Caco-2 (cell line): Measurements from ENCODE around the gene MACROD2. TPM values are rescaled to one million over a fixed set of nuclear protein-coding genes. Genes with fewer than 3 reads are reported as not detected.

Experiments used
- BruUV-seq: library from RNA; stranded (reverse); fragments of 400-500 nt; replicated peaks from 2 replicates; lab custom pipeline; 2021; lab: Mats Ljungman, UMichigan
- CTCF ChIA-PET: fragments of 300-600 bp; sonication (Branson Sonifier 250); formaldehyde crosslinking; loops from one replicate; lab custom pipeline; 2022; ENCODE audit warnings: antibody characterized with exemption; lab: Charles Lee
- POLR2A ChIA-PET: fragments of 300-600 bp; sonication (Branson Sonifier 250); formaldehyde crosslinking; loops from one replicate; lab custom pipeline; 2022; ENCODE audit warnings: antibody characterized with exemption; lab: Charles Lee
- DNase-seq, 2 experiments: peaks; one replicate each; pipeline versions ENCODE4 v3.0.0 to v3.0.0-alpha.2; 2020 to 2022
- H3K27me3 ChIP-seq: replicated peaks from 2 replicates; pipeline ENCODE4 v1.6.0; 2011; ENCODE audit warnings: low read length; ENCODE audit not compliant: control insufficient read depth, insufficient read depth
- H3K36me3 ChIP-seq: 2 replicates; pipeline ENCODE4 v1.5.1; 2011; ENCODE audit warnings: low read length; ENCODE audit not compliant: control insufficient read depth, insufficient read depth
- H3K4me1 ChIP-seq: fragments of 250-450 bp; sonication (Bioruptor Pico); 2 replicates; pipeline ENCODE4 v1.5.1; 2020; ENCODE audit warnings: mild to moderate bottlenecking
- H3K4me3 ChIP-seq: 2 replicates; pipeline ENCODE4 v1.5.1; 2011; ENCODE audit warnings: low read depth, mild to moderate bottlenecking, control low read depth, low read length
- H3K9me3 ChIP-seq: fragments of 250-450 bp; sonication (Bioruptor Pico); 2 replicates; pipeline ENCODE4 v1.5.1; 2020; ENCODE audit warnings: mild to moderate bottlenecking, moderate library complexity
- H3K27ac Mint-ChIP-seq: one replicate; pipeline ENCODE4 v1.8.0; 2022; ENCODE audit warnings: mixed read lengths; ENCODE audit not compliant: unreplicated experiment
- H3K27me3 Mint-ChIP-seq: one replicate; pipeline ENCODE4 v1.8.0; 2022; ENCODE audit warnings: mixed read lengths; ENCODE audit not compliant: insufficient read depth, unreplicated experiment
- H3K36me3 Mint-ChIP-seq: one replicate; pipeline ENCODE4 v1.8.0; 2022; ENCODE audit warnings: mild to moderate bottlenecking, mixed read lengths; ENCODE audit not compliant: insufficient read depth, unreplicated experiment
- H3K4me1 Mint-ChIP-seq: one replicate; pipeline ENCODE4 v1.8.0; 2022; ENCODE audit warnings: low read depth, mixed read lengths; ENCODE audit not compliant: unreplicated experiment
- H3K4me3 Mint-ChIP-seq: one replicate; pipeline ENCODE4 v1.8.0; 2022; ENCODE audit warnings: mild to moderate bottlenecking, moderate library complexity, mixed read lengths; ENCODE audit not compliant: unreplicated experiment
- H3K9me3 Mint-ChIP-seq: one replicate; pipeline ENCODE4 v1.8.0; 2022; ENCODE audit warnings: mixed read lengths; ENCODE audit not compliant: unreplicated experiment
- intact Hi-C: fragments of 100-400 bp; cut with micrococcal nuclease; formaldehyde crosslinking; loops from one replicate; pipeline ENCODE4 v1.10.0; 2022; ENCODE audit not compliant: unreplicated experiment
- total RNA-seq: library from RNA; stranded (reverse); gene quantifications from 2 replicates; pipeline ENCODE4 v1.2.3, GENCODE V29; 2022
- TF ChIP-seq, protein P1 (sequence below), 2 experiments: fragments of 200-600 bp in 1 of 2; IDR thresholded peaks; 1 replicate in 1 of 2; 2 replicates in 1 of 2; pipeline versions ENCODE4 v1.5.1 to v1.8.0; 2011 to 2022; ENCODE audit warnings: antibody characterized with exemption in 1 of 2, control low read depth in 1 of 2, inconsistent platforms in 1 of 2, low read depth in 1 of 2, low read length in 1 of 2, mild to moderate bottlenecking in 1 of 2, moderate library complexity in 1 of 2; ENCODE audit not compliant: insufficient read depth in 1 of 2, severe bottlenecking in 1 of 2, unreplicated experiment in 1 of 2

Gene MACROD2
- total RNA-seq, 1 experiment from 2014 or later, result 6.4 TPM

DNA sequence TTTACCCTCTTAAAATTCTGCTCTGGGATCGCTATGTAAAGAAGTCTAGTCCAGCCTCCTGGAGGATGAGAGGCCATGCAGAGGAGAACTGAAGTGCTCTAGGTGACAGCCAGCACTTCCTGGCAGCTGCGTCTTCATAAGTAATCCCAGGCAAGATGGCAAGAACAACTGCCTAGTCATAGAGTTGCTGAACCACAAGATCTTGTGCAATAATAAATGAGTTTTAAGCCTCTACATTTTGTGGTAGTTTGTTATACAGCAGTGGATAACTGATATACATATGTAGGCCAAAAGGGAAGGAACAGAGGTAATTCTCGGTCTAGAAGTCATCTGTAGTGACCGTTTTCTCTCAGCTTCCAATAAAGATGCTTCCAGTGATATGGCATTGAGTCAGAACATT is 445.9 kb downstream of the MACROD2 start:
- POLR2A ChIA-PET, result no interaction called here
- TF ChIP-seq, protein P1, sequence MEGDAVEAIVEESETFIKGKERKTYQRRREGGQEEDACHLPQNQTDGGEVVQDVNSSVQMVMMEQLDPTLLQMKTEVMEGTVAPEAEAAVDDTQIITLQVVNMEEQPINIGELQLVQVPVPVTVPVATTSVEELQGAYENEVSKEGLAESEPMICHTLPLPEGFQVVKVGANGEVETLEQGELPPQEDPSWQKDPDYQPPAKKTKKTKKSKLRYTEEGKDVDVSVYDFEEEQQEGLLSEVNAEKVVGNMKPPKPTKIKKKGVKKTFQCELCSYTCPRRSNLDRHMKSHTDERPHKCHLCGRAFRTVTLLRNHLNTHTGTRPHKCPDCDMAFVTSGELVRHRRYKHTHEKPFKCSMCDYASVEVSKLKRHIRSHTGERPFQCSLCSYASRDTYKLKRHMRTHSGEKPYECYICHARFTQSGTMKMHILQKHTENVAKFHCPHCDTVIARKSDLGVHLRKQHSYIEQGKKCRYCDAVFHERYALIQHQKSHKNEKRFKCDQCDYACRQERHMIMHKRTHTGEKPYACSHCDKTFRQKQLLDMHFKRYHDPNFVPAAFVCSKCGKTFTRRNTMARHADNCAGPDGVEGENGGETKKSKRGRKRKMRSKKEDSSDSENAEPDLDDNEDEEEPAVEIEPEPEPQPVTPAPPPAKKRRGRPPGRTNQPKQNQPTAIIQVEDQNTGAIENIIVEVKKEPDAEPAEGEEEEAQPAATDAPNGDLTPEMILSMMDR (IDR thresholded peaks at IDR 0.05; ENCODE audit: insufficient read depth in 1 of 2, low read depth in 1 of 2, low read length in 1 of 2, severe bottlenecking in 1 of 2, unreplicated experiment in 1 of 2), result no peak
- intact Hi-C loops, result no loop called here
- Histone ChIP-seq H3K4me1 (no peaks in the 10 kb centered on the region), H3K36me3 (no peaks in the 10 kb centered on the region), H3K9me3 (peaks cover 5% of the 10 kb centered on the region), H3K27me3 (no peaks in the 10 kb centered on the region), H3K4me3 (no peak overlapping the region)
- DNase-seq, result no peak
- BruUV-seq, result no TSS peak
- Mint-ChIP-seq H3K4me3 (no peak overlapping the region), H3K4me1 (no peaks in the 10 kb centered on the region), H3K27ac (no peak overlapping the region), H3K27me3 (no peaks in the 10 kb centered on the region), H3K36me3 (no peaks in the 10 kb centered on the region), H3K9me3 (peaks cover 18% of the 10 kb centered on the region)
- CTCF ChIA-PET, result no interaction called here

DNA sequence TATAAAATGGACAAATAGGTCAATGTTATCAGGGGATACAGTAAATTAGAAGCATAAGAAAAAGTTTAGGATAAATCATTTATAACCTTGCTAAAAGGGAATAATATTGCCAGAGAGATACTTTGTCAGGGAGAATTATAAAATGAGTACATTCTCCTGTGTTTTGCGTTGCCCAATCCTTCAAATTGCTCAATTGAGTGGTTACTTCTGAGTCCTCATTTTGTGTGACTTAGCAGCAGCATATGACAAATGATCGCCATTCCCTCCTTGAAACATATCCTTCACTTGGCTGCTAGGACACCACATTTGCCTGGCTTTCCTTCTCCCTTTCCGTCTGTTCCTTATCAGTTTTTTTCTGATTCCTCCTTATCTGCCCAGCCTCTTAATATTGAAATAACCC is 448.8 kb downstream of the MACROD2 start:
- ChIA-PET CTCF (no interaction called here), POLR2A (no interaction called here)
- Histone ChIP-seq H3K9me3 (no peaks in the 10 kb centered on the region; the same call in 1 of the 2 replicates), H3K36me3 (no peaks in the 10 kb centered on the region), H3K4me3 (no peak overlapping the region), H3K4me1 (no peaks in the 10 kb centered on the region), H3K27me3 (no peaks in the 10 kb centered on the region)
- TF ChIP-seq, protein P1 (IDR thresholded peaks at IDR 0.05; ENCODE audit: insufficient read depth in 1 of 2, low read depth in 1 of 2, low read length in 1 of 2, severe bottlenecking in 1 of 2, unreplicated experiment in 1 of 2), result no peak
- no TSS peak for BruUV-seq
- intact Hi-C loops, result no loop called here
- Mint-ChIP-seq H3K9me3 (peaks cover 3% of the 10 kb centered on the region), H3K27ac (no peak overlapping the region), H3K36me3 (no peaks in the 10 kb centered on the region), H3K4me3 (no peak overlapping the region), H3K27me3 (no peaks in the 10 kb centered on the region), H3K4me1 (no peaks in the 10 kb centered on the region)
- DNase-seq, result no peak

GRCh38 chr20:14445310-14445709 is 450.0 kb downstream of the MACROD2 start:
- no peaks in the 10 kb centered on the region for H3K27me3 ChIP-seq
- Mint-ChIP-seq H3K4me1 (peaks cover 10% of the 10 kb centered on the region), H3K36me3 (no peaks in the 10 kb centered on the region), H3K9me3 (peaks cover 6% of the 10 kb centered on the region), H3K27ac (no peak overlapping the region), H3K27me3 (no peaks in the 10 kb centered on the region), H3K4me3 (no peak overlapping the region)
- CTCF ChIA-PET, result no interaction called here
- DNase-seq, result no peak
- no TSS peak for BruUV-seq
- H3K9me3 ChIP-seq, result no peaks in the 10 kb centered on the region
- intact Hi-C loops, result no loop called here
- no peak overlapping the region for H3K4me3 ChIP-seq
- TF ChIP-seq, protein P1 (IDR thresholded peaks at IDR 0.05; ENCODE audit: insufficient read depth in 1 of 2, low read depth in 1 of 2, low read length in 1 of 2, severe bottlenecking in 1 of 2, unreplicated experiment in 1 of 2), result no peak
- no peaks in the 10 kb centered on the region for H3K36me3 ChIP-seq
- POLR2A ChIA-PET, result no interaction called here
- H3K4me1 ChIP-seq, result no peaks in the 10 kb centered on the region
